Esophagus squamous epithelium (tissue), 4 donors: ENCODE data around the gene SLC16A9.
"Not testable (repeated sequence)": the region's sequence is repeated elsewhere in the genome, so short reads cannot be mapped to it uniquely, and the experiment has no call there.

Experiments
- POLR2A ChIP-seq, 4 donors: fragments of 450-650 bp; IDR thresholded peaks; one replicate each; pipeline ENCODE4 v1.6.1; 2017; ENCODE audit warnings: antibody characterized with exemption in 4 of 4, mild to moderate bottlenecking in 4 of 4, moderate library complexity in 3 of 4
- TF ChIP-seq, protein P1 (sequence below), 6 experiments: fragments of 450-650 bp in 4 of 6; fragments of 200-600 bp in 2 of 6; sonication (generic) in 2 of 6; IDR thresholded peaks; one replicate each; pipeline ENCODE4 v1.5.1; 2016 to 2019; ENCODE audit warnings: antibody characterized with exemption in 6 of 6, mild to moderate bottlenecking in 4 of 6, moderate library complexity in 4 of 6

DNA sequence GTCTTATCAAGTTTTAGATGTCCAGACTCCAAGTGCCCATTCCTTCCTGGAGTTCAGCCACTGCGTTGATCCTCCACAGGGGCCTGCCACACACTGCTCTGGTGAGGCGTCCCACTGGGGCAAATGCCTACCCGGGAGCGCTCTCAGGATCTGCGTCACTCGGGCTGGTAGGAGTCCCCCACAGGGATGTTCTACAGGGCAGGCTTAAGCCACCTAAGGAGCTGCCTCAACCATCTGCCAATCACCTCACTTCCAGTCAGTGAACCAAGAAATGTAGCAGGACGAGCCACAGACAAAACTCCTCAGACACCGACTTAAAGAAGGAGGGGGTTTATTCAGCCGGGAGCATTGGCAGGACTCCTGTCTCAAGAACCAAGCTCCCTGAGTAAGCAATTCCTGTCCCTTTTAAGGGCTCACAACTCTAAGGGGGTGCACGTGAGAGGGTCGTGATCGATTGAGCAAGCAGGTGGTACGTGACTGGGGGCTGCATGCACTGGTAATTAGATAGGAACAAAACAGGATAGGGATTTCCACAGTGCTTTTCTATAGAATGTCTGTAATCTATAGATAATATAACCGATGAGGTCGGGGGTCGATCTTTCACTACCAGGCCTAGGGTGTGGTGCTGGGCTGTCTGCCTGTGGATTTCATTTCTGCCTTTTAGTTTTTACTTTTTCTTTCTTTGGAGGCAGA, 23.8 kb upstream of the SLC16A9 start:
- TF ChIP-seq, protein P1, sequence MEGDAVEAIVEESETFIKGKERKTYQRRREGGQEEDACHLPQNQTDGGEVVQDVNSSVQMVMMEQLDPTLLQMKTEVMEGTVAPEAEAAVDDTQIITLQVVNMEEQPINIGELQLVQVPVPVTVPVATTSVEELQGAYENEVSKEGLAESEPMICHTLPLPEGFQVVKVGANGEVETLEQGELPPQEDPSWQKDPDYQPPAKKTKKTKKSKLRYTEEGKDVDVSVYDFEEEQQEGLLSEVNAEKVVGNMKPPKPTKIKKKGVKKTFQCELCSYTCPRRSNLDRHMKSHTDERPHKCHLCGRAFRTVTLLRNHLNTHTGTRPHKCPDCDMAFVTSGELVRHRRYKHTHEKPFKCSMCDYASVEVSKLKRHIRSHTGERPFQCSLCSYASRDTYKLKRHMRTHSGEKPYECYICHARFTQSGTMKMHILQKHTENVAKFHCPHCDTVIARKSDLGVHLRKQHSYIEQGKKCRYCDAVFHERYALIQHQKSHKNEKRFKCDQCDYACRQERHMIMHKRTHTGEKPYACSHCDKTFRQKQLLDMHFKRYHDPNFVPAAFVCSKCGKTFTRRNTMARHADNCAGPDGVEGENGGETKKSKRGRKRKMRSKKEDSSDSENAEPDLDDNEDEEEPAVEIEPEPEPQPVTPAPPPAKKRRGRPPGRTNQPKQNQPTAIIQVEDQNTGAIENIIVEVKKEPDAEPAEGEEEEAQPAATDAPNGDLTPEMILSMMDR (IDR thresholded peaks at IDR 0.05) = not testable (repeated sequence)
- not testable (repeated sequence) for TF ChIP-seq POLR2A (IDR thresholded peaks at IDR 0.05)
